Posterior cingulate gyrus (tissue), 11 donors: Measurements from ENCODE around the gene SLC48A1.

Experiments
- DNase-seq, 10 donors: peaks; one replicate each; pipeline versions ENCODE4 v3.0.0 to v3.0.0-alpha.2; 2020 to 2021; ENCODE audit warnings: mixed read lengths in 3 of 10
- intact Hi-C: fragments of 100-400 bp; cut with DNase I; formaldehyde crosslinking; loops from one replicate; pipeline ENCODE4 v1.15.1; 2023

SLC48A1 gene

GRCh38 chr12:47755655-47756562, 17.1 kb upstream of the SLC48A1 start:
- DNase-seq, result peak in 4 of 10 donors; percentile 14 to 69 (median 40)
- intact Hi-C loops, result no loop called here

GRCh38 chr12:47757364-47757839, 15.6 kb upstream of the SLC48A1 start:
- DNase-seq, result peak in 1 of 10 donors; percentile 35
- intact Hi-C loops, result no loop called here

- intact Hi-C loops, result loop anchor here (2.0 kb wide), 1 partner anchor 41 kb away; no protein-coding TSS in a partner anchor
- DNase-seq, result peak in 3 of 10 donors; percentile 32 to 85 (median 74)
Measured at GRCh38 chr12:47757840-47758583, 15.0 kb upstream of the SLC48A1 start.

- DNase-seq, result no peak
- intact Hi-C loops, result loop anchor here (2.0 kb wide), 1 partner anchor 42 kb away; no protein-coding TSS in a partner anchor
Measured at GRCh38 chr12:47758584-47758833, 14.5 kb upstream of the SLC48A1 start.

- DNase-seq, result peak; percentile 78 to 98 (median 85)
- intact Hi-C loops, result loop anchor here (2.0 kb wide), 1 partner anchor 42 kb away; no protein-coding TSS in a partner anchor
Measured at GRCh38 chr12:47758834-47759690, 14.0 kb upstream of the SLC48A1 start, which contains the start of gene RAPGEF3. RAPGEF3 (minus strand) TSS chr12:47758880; CDS start chr12:47758556, 324 bp downstream.

- peak in 1 of 10 donors; percentile 9 for DNase-seq
- intact Hi-C loops, result no loop called here
Measured at GRCh38 chr12:47762850-47763465, 10.1 kb upstream of the SLC48A1 start.

GRCh38 chr12:47763481-47764346, 9.3 kb upstream of the SLC48A1 start:
- peak in 3 of 10 donors; percentile 7 to 42 (median 23) for DNase-seq
- intact Hi-C loops, result no loop called here

- DNase-seq, result peak in 1 of 10 donors; percentile 26
- intact Hi-C loops, result no loop called here
Measured at GRCh38 chr12:47766502-47767215, 6.4 kb upstream of the SLC48A1 start.

- intact Hi-C loops, result no loop called here
- peak in 8 of 10 donors; percentile 27 to 81 (median 61) for DNase-seq
Measured at GRCh38 chr12:47767216-47767724, 5.8 kb upstream of the SLC48A1 start.

GRCh38 chr12:47768323-47768811, 4.7 kb upstream of the SLC48A1 start:
- no peak for DNase-seq
- intact Hi-C loops, result no loop called here

GRCh38 chr12:47769234-47770085, 3.6 kb upstream of the SLC48A1 start:
- DNase-seq, result peak in 1 of 10 donors; percentile 15
- intact Hi-C loops, result no loop called here

GRCh38 chr12:47770086-47770726, 2.8 kb upstream of the SLC48A1 start:
- intact Hi-C loops, result no loop called here
- DNase-seq, result no peak

GRCh38 chr12:47771304-47771703, 1.7 kb upstream of the SLC48A1 start:
- intact Hi-C loops, result no loop called here

GRCh38 chr12:47772094-47772660, 861 bp upstream of the SLC48A1 start:
- intact Hi-C loops, result no loop called here

More at GRCh38 chr12:47771304-47771703, 1.7 kb upstream of the SLC48A1 start:
- peak in 3 of 10 donors; percentile 0 to 53 (median 20) for DNase-seq

GRCh38 chr12:47772738-47773061, 338 bp upstream of the SLC48A1 start:
- intact Hi-C loops, result no loop called here
- DNase-seq, result no peak

More at GRCh38 chr12:47772094-47772660, 861 bp upstream of the SLC48A1 start:
- peak in 4 of 10 donors; percentile 7 to 64 (median 50) for DNase-seq
